NCI-H748 (cell line): Measurements from ENCODE around the gene TFAP2C.

Source experiments
- DNase-seq: peaks from one replicate; lab custom pipeline; 2025; ENCODE audit not compliant: unreplicated experiment; lab: John Stamatoyannopoulos, UW

The TFAP2C gene

GRCh38 chr20:56628873-56629463 lies at the start of gene TFAP2C:
TSS of gene TFAP2C (plus strand) at chr20:56629306. CDS start at chr20:56629545, 239 bp downstream.
- DNase-seq: peak; percentile 80

GRCh38 chr20:56580226-56580625 lies 48.9 kb upstream of the TFAP2C start:
- DNase-seq: no peak

GRCh38 chr20:56581701-56582100 lies 47.4 kb upstream of the TFAP2C start:
- no peak for DNase-seq

- DNase-seq: no peak
Observed at GRCh38 chr20:56582542-56582941, 46.6 kb upstream of the TFAP2C start.

GRCh38 chr20:56584916-56585315 lies 44.2 kb upstream of the TFAP2C start:
- DNase-seq: no peak

- no peak for DNase-seq
Observed at GRCh38 chr20:56587307-56588041, 41.6 kb upstream of the TFAP2C start.

GRCh38 chr20:56588996-56589395 lies 40.1 kb upstream of the TFAP2C start:
- DNase-seq: no peak

GRCh38 chr20:56589633-56590032 lies 39.5 kb upstream of the TFAP2C start:
- DNase-seq: no peak

- DNase-seq: no peak
Observed at GRCh38 chr20:56590888-56591287, 38.2 kb upstream of the TFAP2C start.

- no peak for DNase-seq
Observed at GRCh38 chr20:56592211-56592610, 36.9 kb upstream of the TFAP2C start.

- DNase-seq: no peak
Observed at GRCh38 chr20:56592817-56593216, 36.3 kb upstream of the TFAP2C start.

GRCh38 chr20:56595746-56596475 lies 33.2 kb upstream of the TFAP2C start:
- no peak for DNase-seq

GRCh38 chr20:56601166-56601565 lies 27.9 kb upstream of the TFAP2C start:
- DNase-seq: no peak

- no peak for DNase-seq
Observed at GRCh38 chr20:56604673-56605072, 24.4 kb upstream of the TFAP2C start.

- no peak for DNase-seq
Observed at GRCh38 chr20:56605261-56605996, 23.7 kb upstream of the TFAP2C start.

GRCh38 chr20:56606174-56606945 lies 22.7 kb upstream of the TFAP2C start:
- DNase-seq: no peak

- no peak for DNase-seq
Observed at GRCh38 chr20:56607061-56607704, 21.9 kb upstream of the TFAP2C start.

GRCh38 chr20:56608376-56608775 lies 20.7 kb upstream of the TFAP2C start:
- no peak for DNase-seq

- DNase-seq: no peak
Observed at GRCh38 chr20:56609321-56609720, 19.8 kb upstream of the TFAP2C start.

GRCh38 chr20:56610098-56610497 lies 19.0 kb upstream of the TFAP2C start:
- no peak for DNase-seq
